DMS79 (cell line): ENCODE measurements around the gene STARD5.

Source experiments
- DNase-seq: peaks from one replicate; lab custom pipeline; 2025; lab: John Stamatoyannopoulos, UW

The STARD5 gene

GRCh38 chr15:81274255-81274654, 49.7 kb downstream of the STARD5 start:
- no peak for DNase-seq

GRCh38 chr15:81273855-81274254, 50.1 kb downstream of the STARD5 start:
- no peak for DNase-seq

- DNase-seq: no peak
These were observed 50.7 kb downstream of the STARD5 start for GRCh38 chr15:81273200-81273599.

- DNase-seq: no peak
These were observed 51.9 kb downstream of the STARD5 start for GRCh38 chr15:81271761-81272644.

GRCh38 chr15:81270781-81271491, 53.0 kb downstream of the STARD5 start:
- DNase-seq: no peak

GRCh38 chr15:81270188-81270587, 53.8 kb downstream of the STARD5 start:
- no peak for DNase-seq

GRCh38 chr15:81268881-81269601, 54.9 kb downstream of the STARD5 start:
- no peak for DNase-seq

- DNase-seq: no peak
These were observed 55.6 kb downstream of the STARD5 start for GRCh38 chr15:81268340-81268739.

- DNase-seq: no peak
These were observed 57.8 kb downstream of the STARD5 start for GRCh38 chr15:81265944-81266775.

GRCh38 chr15:81265256-81265943, 58.5 kb downstream of the STARD5 start:
- no peak for DNase-seq

GRCh38 chr15:81264072-81264857, 59.7 kb downstream of the STARD5 start:
- DNase-seq: no peak

- DNase-seq: no peak
These were observed 60.5 kb downstream of the STARD5 start for GRCh38 chr15:81263477-81263876.

- DNase-seq: no peak
These were observed 62.6 kb downstream of the STARD5 start for GRCh38 chr15:81261172-81261811.

GRCh38 chr15:81259760-81260298, 64.1 kb downstream of the STARD5 start:
- DNase-seq: no peak
